Prostate gland (tissue), 2 donors: ENCODE data around the gene ASNSD1. TPM values are rescaled to one million over a fixed set of nuclear protein-coding genes. Genes with fewer than 3 reads are reported as not detected.

Experiments used
- DNase-seq: peaks from one replicate; pipeline ENCODE4 v3.0.0-alpha.2; 2019; ENCODE audit warnings: low spot score
- H3K27ac ChIP-seq, 2 donors: fragments of 200-600 bp; sonication (generic); 2 replicates each; pipeline ENCODE4 v1.5.1; 2017 to 2019
- H3K27me3 ChIP-seq: fragments of 200-600 bp; sonication (generic); replicated peaks from 2 replicates; pipeline ENCODE4 v1.5.1; 2019; ENCODE audit not compliant: insufficient read depth
- H3K36me3 ChIP-seq, 2 donors: fragments of 200-600 bp; sonication (generic); 1 replicate in 1 of 2; 2 replicates in 1 of 2; pipeline versions ENCODE4 v1.5.1 to v1.8.1; 2017 to 2019
- H3K4me1 ChIP-seq: fragments of 200-600 bp; sonication (generic); replicated peaks from 2 replicates; pipeline ENCODE4 v1.5.1; 2019
- H3K4me3 ChIP-seq, 2 donors: fragments of 200-600 bp; sonication (generic); 2 replicates each; pipeline ENCODE4 v1.5.1; 2017 to 2019
- H3K9me3 ChIP-seq: fragments of 200-600 bp; sonication (generic); 2 replicates; pipeline ENCODE4 v1.5.1; 2017
- POLR2A ChIP-seq: fragments of 450-650 bp; IDR thresholded peaks from one replicate; pipeline ENCODE4 v1.6.1; 2016; ENCODE audit warnings: antibody characterized with exemption, mild to moderate bottlenecking
- POLR2AphosphoS5 ChIP-seq: sonication (generic); formaldehyde crosslinking; IDR thresholded peaks from one replicate; pipeline ENCODE4 v1.6.1; 2017; ENCODE audit warnings: antibody characterized with exemption
- WGBS: methylation state at CpG from one replicate; pipeline ENCODE4 v1.1.5; 2018; 5-methylcytosine and 5-hydroxymethylcytosine counted together
- intact Hi-C: fragments of 100-400 bp; cut with DNase I; formaldehyde crosslinking; loops from one replicate; pipeline ENCODE4 v1.14.2; 2022
- total RNA-seq, 2 donors: library from RNA; depleted of rRNA; stranded (reverse); fragments of >200 nt; gene quantifications; one replicate each; pipeline ENCODE4 v1.1.0, GENCODE V29; 2016
- TF ChIP-seq, protein P1 (sequence below), 4 experiments: fragments of 200-600 bp in 2 of 4; fragments of 450-650 bp in 2 of 4; sonication (generic) in 2 of 4; IDR thresholded peaks; 1 replicate in 3 of 4; 2 replicates in 1 of 4; pipeline ENCODE4 v1.5.1; 2016 to 2019; ENCODE audit warnings: antibody characterized with exemption in 4 of 4, mild to moderate bottlenecking in 2 of 4, moderate library complexity in 2 of 4

The ASNSD1 gene
- total RNA-seq, 2 donors from 2014 or later = 35.5 to 36.1 TPM

DNA sequence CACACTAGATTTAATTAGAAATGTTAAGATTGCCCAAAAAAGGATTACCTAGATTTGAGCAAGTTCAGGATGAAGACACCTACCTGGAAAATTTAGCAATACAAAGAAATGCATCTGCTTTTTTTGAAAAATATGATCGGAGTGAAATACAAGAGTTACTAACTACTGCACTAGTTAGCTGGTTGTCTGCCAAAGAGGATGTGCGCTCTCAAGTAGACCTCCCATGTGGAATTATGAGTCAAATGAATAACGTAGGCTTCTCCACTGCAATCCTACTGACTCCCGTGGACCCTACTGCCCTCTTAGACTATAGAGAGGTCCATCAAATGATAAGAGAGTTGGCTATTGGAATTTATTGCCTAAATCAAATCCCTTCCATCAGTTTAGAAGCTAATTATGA, 15.2 kb downstream of the ASNSD1 start:
- Histone ChIP-seq H3K9me3 (no peaks in the 10 kb centered on the region), H3K4me1 (no peaks in the 10 kb centered on the region), H3K27me3 (no peaks in the 10 kb centered on the region), H3K4me3 (no peak overlapping the region), H3K27ac (no peak overlapping the region), H3K36me3 (no peaks in the 10 kb centered on the region)
- TF ChIP-seq, protein P1, sequence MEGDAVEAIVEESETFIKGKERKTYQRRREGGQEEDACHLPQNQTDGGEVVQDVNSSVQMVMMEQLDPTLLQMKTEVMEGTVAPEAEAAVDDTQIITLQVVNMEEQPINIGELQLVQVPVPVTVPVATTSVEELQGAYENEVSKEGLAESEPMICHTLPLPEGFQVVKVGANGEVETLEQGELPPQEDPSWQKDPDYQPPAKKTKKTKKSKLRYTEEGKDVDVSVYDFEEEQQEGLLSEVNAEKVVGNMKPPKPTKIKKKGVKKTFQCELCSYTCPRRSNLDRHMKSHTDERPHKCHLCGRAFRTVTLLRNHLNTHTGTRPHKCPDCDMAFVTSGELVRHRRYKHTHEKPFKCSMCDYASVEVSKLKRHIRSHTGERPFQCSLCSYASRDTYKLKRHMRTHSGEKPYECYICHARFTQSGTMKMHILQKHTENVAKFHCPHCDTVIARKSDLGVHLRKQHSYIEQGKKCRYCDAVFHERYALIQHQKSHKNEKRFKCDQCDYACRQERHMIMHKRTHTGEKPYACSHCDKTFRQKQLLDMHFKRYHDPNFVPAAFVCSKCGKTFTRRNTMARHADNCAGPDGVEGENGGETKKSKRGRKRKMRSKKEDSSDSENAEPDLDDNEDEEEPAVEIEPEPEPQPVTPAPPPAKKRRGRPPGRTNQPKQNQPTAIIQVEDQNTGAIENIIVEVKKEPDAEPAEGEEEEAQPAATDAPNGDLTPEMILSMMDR (IDR thresholded peaks at IDR 0.05) = no peak
- TF ChIP-seq POLR2AphosphoS5 (no peak), POLR2A (no peak)
- DNase-seq = no peak
- intact Hi-C loops = loop anchor here (10.0 kb wide), 1 partner anchor 388 kb away; the partner anchor contains the start of gene MSTN
- 84% methylated on average over 4 of the region's 4 CpGs for WGBS

DNA sequence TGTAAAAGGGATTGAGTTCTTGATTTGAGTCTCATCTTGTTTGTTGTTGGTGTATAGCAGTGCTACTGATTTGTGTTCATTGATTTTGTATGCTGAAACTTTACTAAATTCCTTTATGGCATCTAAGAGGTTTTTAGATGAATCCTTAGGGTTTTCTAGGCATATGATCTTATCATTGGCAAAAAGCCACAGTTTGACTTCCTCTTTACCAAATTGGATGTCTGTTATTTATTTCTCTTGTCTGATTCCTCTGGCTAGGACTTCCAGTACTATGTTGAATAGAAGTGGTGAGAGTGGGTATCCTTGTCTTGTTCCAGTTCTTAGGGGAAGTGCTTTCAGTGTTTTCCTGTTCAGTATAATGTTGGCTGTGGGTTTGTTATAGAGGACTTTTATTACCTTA, 18.0 kb downstream of the ASNSD1 start:
- TF ChIP-seq, protein P1 (IDR thresholded peaks at IDR 0.05) = no peak
- TF ChIP-seq POLR2A = no peak
- TF ChIP-seq POLR2AphosphoS5 = no peak

DNA sequence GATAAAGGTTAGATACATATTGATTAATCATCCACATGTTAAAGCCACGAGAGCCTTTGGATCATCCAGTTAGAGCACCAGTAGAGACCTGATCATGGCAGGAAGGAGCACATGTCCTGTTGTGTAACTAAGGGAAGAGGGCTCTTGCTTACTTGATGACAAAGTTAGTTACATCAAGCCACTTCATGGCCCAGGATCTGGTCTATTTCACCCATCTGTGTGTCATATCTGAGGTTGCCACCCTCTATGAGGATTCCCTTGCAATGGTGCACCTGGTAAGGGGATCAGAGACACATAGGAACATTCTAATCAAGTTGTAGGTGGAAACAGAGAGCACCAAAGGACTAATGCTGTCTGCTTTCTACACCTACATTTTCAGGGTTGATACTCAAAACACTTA, 19.9 kb downstream of the ASNSD1 start:
- 96% methylated on average over 1 of the region's 1 CpG for WGBS
- TF ChIP-seq, protein P1 (IDR thresholded peaks at IDR 0.05) = no peak
- TF ChIP-seq POLR2A (no peak), POLR2AphosphoS5 (no peak)
- Histone ChIP-seq H3K4me3 (no peak overlapping the region), H3K36me3 (no peaks in the 10 kb centered on the region), H3K27ac (no peak overlapping the region), H3K27me3 (no peaks in the 10 kb centered on the region), H3K4me1 (no peaks in the 10 kb centered on the region), H3K9me3 (no peaks in the 10 kb centered on the region)
- intact Hi-C loops = no loop called here
- DNase-seq = no peak

More for the DNA sequence above, 18.0 kb downstream of the ASNSD1 start:
- Histone ChIP-seq H3K36me3 (no peaks in the 10 kb centered on the region), H3K9me3 (no peaks in the 10 kb centered on the region), H3K27ac (no peak overlapping the region), H3K27me3 (no peaks in the 10 kb centered on the region), H3K4me3 (no peak overlapping the region), H3K4me1 (no peaks in the 10 kb centered on the region)
- DNase-seq = no peak
- intact Hi-C loops = loop anchor here (10.0 kb wide), 1 partner anchor 386 kb away; the partner anchor contains the start of gene MSTN

DNA sequence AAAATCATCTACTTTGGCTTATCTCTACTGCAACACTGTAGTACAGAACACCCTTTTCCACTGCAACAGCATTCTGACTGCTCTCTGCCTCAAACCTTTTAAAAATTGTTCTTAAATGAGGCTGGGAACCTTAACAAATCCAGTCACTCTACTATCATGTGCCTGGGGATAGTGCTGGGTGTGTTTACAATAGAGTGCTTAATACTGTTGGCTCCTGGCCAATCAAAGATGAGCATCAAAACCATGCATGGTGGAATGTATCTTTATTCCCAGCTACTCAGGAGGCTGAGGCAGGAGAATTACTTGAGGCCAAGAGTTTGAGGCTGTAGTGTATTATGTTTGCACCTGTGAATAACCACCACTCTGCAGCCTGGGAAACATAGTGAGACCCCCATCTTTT, 20.6 kb downstream of the ASNSD1 start:
- Histone ChIP-seq H3K36me3 (no peaks in the 10 kb centered on the region), H3K27me3 (no peaks in the 10 kb centered on the region), H3K9me3 (no peaks in the 10 kb centered on the region), H3K27ac (no peak overlapping the region), H3K4me1 (no peaks in the 10 kb centered on the region), H3K4me3 (no peak overlapping the region)
- TF ChIP-seq POLR2A = no peak
- no peak for TF ChIP-seq POLR2AphosphoS5
- TF ChIP-seq, protein P1 (IDR thresholded peaks at IDR 0.05) = no peak
- intact Hi-C loops = no loop called here
- DNase-seq = no peak

DNA sequence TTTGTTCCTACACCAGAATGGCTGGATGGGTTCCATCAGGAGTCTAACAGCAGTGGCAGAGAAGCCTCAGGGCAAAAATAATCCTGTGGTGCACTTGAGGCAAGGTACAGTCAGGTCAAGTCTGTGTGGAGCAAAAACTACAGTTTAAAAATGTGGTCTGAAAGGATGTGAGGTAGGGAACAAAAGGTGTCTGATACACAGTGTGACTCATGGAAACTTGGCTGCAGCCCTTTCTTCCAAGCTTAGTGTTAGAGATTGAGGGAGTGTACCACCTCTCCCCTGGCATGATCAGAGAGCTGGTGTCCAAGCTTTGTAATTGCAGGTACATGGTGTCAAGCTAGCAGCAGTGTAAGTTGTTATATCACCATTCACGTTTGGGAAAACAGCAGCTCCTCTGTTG, 22.1 kb downstream of the ASNSD1 start:
- Histone ChIP-seq H3K36me3 (no peaks in the 10 kb centered on the region), H3K4me3 (no peak overlapping the region), H3K4me1 (no peaks in the 10 kb centered on the region), H3K27ac (no peak overlapping the region), H3K27me3 (no peaks in the 10 kb centered on the region), H3K9me3 (no peaks in the 10 kb centered on the region)
- 70% methylated on average over 1 of the region's 1 CpG for WGBS
- no peak for DNase-seq
- TF ChIP-seq, protein P1 (IDR thresholded peaks at IDR 0.05) = no peak
- no peak for TF ChIP-seq POLR2AphosphoS5
- no peak for TF ChIP-seq POLR2A
- intact Hi-C loops = no loop called here
